Posterior vena cava (tissue), 2 donors: Measurements from ENCODE around the gene CD300A. TPM values are rescaled to one million over a fixed set of nuclear protein-coding genes. Genes with fewer than 3 reads are reported as not detected.
"Not testable (repeated sequence)": the region's sequence is repeated elsewhere in the genome, so short reads cannot be mapped to it uniquely, and the experiment has no call there.

ENCODE experiments used
- DNase-seq: peaks from one replicate; pipeline ENCODE4 v3.0.0-alpha.2; 2020; ENCODE audit warnings: low spot score
- intact Hi-C, 2 donors: fragments of 100-400 bp; cut with DNase I; formaldehyde crosslinking; loops; one replicate each; pipeline versions ENCODE4 v1.14.1 to v1.14.2; 2022 to 2023
- total RNA-seq, 2 donors: library from RNA; stranded (reverse); fragmentation: NEBNext Ultra II Directional; extraction: Animal tissue kit (Norgen Biotek cat#: 25700); gene quantifications; one replicate each; pipeline ENCODE4 v1.2.1, GENCODE V29; 2021
- donor health status: DM: yes; HTN: yes; CAD: no.
- donor health status: DM: yes; HTN: yes; CAD: no.

The CD300A gene
- total RNA-seq, 2 donors from 2014 or later: 5.9 to 8.5 TPM

DNA sequence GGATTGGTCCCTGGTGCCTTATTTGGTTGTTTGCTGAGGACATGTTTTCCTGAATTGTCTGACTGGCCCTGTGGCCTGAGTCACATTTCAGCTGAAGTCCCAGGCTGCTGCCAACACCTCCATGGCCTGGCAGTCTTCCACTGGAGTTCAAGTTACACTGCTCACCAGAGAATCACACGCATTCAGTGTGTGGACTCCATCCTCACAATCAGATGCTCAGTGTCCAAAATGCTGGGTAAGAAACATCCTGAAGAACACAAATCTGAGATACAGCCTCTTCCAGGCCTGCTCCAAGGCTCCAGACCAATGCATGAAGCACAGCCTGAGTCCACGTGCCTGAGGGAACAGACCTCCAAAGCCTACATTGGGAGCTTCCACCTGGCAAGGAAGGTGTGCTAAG is 45.6 kb downstream of the CD300A start:
- intact Hi-C loops: no loop called here
- DNase-seq: no peak

GRCh38 chr17:74512624-74513091 is 46.2 kb downstream of the CD300A start:
- intact Hi-C loops: no loop called here
- DNase-seq: no peak

- no peak for DNase-seq
These were observed 47.7 kb downstream of the CD300A start for GRCh38 chr17:74513987-74514631.

DNA sequence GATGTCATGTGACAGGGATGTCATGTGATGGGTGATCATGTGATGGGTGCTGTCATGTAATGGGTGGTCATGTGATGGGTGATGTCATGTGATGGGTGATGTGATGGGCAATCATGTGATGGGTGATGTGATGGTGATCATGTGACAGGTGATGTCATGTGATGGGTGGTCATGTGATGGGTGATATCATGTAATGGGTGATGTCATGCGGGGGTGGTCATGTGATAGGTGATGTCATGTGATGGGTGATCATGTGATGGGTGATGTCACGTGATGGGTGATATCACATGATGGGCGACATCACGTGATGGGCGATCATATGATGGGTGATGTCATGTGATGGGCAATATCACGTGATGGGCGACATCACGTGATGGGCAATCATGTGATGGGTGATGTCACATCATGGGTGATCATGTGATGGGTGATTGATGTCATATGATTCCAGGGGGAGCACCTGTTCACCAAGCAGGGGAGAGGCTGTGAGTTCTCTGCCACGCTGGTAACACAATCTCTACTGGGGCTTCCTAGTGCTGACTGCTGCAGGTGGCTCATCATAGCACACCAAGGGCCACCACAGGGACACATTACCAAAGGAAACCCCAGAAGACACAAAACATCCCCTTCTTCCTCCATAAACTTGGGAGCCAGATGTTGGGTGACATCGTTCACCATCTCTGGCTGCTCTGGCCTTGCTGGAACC is 48.3 kb downstream of the CD300A start:
- intact Hi-C loops: no loop called here
- no peak for DNase-seq

More at GRCh38 chr17:74513987-74514631, 47.7 kb downstream of the CD300A start:
- intact Hi-C loops: no loop called here

DNA sequence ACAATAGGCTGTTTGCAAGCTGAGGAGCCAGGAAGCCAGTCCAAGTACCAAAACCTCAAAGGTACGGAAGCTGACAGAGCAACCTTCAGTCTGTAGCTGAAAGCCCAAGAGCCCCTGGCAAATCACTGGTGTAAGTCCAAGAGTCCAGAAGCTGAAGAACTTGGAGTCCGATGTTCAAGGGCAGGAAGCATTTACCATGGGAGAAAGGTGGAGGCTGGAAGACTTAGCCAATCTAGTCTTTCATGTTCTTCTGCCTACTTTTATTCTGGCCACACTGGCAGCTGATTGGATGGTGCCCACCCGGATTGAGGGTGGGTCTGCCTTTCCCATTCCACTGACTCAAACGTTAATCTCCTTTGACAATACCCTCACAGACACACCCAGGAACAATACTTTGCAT is 49.5 kb downstream of the CD300A start:
- DNase-seq: no peak
- intact Hi-C loops: no loop called here

DNA sequence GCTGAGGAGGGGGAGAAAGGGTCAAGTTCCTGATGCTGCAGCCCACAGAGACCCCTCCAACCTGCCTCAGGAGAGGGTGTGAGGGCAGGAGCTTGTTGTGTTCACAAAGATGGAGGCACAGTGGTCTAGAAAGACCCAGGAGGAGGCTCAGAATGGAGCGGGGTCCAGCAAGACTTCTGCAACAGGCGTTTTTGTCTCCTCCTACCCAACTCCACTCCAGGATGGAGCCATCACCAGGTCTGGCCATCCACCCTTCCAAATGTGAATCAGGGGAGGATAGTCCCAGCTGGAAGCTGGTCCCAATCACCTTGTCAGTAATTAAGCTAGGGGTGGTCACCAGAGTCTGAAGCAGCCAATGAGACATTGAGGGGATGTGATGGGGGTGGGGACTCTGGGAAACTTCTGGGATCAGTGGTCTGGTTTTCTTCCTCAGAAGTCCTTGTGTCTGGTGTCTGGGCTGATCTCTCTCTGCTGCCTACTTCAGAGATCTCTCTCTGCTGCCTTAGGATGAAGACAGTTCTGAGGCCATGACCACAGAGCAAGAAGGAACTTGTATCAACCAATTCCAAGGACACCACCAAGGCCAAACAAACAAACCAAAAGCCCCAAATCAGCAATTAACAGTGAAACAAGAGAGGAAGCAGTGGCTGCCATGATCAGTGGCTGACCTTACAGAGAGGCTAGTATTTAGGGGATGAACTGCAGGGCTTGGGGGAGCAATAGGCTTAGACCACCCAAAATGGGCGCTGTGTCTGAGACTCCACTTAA is 50.3 kb downstream of the CD300A start:
- DNase-seq: no peak
- intact Hi-C loops: no loop called here

GRCh38 chr17:74518413-74518981 is 52.1 kb downstream of the CD300A start:
- DNase-seq, intact Hi-C loops: not testable (repeated sequence)

GRCh38 chr17:74520016-74520434 is 53.6 kb downstream of the CD300A start:
- no peak for DNase-seq
- intact Hi-C loops: no loop called here

DNA sequence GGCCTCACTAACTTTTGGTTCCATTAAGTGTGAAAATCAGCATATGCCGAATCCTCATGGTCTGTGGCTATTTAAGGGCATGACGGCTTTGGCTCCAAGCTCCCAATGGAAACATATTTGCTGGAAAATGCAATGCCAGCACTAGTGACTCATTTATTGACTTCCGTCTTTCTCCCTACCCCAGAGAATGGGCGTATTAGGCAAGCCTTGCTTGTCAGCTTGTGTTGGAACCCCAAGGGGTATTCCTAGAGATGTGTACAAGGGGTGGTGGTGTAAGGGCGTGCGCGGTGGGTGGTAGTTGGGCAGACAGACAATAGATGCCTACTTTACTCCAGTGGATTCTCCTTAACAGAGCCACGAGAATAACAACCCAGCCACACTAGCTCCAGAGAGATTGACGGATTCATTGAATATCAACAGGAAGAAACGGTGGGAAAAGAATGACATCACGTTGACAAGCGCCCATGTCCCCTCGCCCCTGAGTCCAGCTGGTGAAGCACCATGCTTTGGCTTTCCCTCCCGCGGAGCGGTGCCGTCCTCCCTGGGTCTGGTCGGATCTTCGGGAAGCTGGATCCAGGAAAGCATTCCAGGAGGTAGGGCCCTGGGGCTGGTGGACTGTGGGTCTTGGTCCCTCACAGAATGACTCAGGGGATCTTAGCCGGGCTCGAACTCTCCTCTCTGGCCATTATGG is 54.5 kb downstream of the CD300A start:
- intact Hi-C loops: no loop called here
- DNase-seq: no peak

DNA sequence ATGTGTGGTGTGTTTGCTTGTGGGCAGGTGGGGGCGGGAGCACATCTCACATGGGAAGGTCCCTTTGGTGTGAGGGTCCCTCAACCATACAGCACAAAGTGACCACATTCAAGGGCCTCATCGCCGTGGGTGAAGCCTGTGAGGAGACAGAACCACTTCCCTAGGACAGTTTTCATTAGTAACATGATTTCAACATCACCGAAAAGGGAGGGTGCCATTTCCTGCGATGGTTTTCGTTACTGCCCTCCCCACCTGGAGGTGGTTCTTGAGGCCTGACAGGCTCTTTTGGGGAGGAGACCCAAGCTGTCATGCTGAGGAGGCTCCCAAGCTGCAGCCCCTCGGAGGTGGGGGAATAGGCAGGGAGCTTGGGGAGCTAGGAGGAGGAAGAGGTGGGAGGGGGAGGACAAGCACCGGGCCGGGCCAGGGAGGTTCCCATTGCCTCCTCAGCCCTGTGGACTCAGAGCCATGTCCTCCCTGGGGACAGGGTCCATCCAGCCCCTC is 55.3 kb downstream of the CD300A start:
- no peak for DNase-seq
- intact Hi-C loops: no loop called here

DNA sequence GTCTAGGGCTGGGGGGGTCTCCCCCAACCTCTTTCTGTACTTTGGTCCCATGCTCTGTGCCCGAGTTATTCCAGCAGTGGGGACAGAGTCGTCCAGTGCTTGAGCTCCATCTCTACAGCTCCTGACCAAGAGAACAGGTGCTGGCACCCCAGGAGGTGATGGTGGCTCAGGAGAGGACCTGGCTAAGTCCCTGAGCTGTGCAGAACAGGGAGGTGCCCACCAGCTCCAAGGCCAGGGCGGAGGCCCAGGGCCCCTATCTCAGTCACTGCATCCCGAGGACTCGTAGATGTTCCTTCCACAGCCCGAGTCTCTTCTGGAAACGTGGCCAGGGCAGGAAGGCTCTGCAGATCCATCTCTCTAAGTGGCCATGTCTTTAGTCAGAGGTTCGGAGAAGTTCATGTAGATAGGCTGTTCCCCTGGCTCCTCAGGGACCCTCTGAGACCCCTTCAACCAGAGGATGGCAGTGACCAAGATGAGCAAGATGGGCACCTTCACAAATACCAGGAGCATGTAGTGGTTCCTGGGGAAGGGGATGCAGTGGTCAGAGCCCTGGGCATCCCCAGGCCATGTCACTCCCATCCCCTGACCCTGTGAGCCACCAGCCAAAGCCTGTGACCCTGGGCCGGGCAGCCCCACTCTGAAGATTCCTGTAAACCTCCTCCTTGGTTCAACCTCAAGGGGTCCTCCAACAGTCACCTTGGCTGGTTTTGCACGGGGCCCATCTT is 56.1 kb downstream of the CD300A start:
- DNase-seq: no peak
- intact Hi-C loops: no loop called here

DNA sequence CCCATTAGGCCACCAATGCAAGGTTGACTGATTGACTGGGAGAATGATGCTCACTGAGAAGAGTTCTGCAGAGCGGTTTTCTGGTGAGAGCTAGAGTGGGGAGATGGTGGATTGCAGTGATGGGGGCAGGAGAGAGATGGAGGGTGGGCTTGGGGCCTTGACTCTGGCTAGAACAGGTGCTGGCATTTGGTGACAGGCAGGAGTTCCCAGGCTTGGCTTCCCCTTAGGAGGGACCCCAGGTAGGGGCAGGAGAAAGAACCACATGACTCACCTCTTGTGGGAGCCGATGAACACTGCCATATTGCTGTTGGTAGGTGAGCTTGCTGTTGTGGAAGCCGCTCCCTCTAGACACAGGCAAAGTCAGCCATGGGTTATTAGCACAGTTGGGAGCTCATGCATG is 56.9 kb downstream of the CD300A start:
- peak; percentile 20 for DNase-seq
- intact Hi-C loops: no loop called here

DNA sequence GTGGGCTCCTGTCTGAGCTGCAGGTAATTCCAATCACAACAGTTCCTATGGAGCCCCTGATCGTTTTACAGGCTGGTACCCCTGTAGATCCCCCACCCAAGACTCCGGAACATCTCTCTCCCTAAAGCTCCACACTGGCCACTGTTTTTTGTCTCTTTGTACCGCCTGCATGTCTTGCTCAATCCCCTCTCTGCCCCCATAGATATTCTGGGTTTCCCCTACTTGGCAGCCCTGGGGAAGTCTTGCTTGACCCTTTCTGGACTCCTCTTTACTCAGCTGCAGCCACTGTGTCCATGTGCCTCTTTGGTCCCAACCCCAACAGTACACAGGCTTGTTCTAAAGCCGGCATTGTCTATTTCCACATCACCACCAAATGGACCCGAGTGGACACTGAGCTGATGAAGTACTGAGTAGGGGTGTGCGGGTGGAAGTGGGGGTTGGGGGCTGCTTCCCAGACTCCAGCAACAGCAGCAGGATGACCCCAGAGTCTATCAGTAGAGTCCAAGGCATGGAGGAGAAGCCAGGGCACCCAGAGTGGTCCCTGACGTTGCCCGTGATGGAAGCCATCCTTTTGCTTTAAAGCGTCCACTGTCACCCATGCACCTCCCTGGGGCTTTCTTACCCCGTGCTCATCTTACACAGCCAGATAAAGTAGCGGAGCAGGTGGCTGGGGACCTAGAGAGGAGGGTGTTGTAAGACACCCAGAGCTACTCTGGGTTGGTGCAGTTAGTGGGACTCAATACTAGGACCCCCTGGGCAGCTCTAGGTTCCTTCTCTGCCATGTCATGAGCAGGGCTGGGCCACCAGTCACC is 58.4 kb downstream of the CD300A start:
- DNase-seq: peak; percentile 54
- intact Hi-C loops: no loop called here

GRCh38 chr17:74525465-74525725 is 59.0 kb downstream of the CD300A start:
- no peak for DNase-seq
- intact Hi-C loops: no loop called here

GRCh38 chr17:74525781-74526288 is 59.4 kb downstream of the CD300A start:
- intact Hi-C loops: no loop called here
- peak; percentile 16 for DNase-seq

- intact Hi-C loops: no loop called here
- DNase-seq: peak; percentile 40
These were observed 60.2 kb downstream of the CD300A start for GRCh38 chr17:74526681-74527080.

GRCh38 chr17:74527081-74527480 is 60.6 kb downstream of the CD300A start:
- intact Hi-C loops: no loop called here
- peak; percentile 28 for DNase-seq

- intact Hi-C loops: no loop called here
- peak; percentile 29 for DNase-seq
These were observed 61.3 kb downstream of the CD300A start for GRCh38 chr17:74527756-74528155.
